ENCODE measurements around the gene ACBD7. TPM values are rescaled to one million over a fixed set of nuclear protein-coding genes. Genes with fewer than 3 reads are reported as not detected.

ACBD7 gene
- total RNA-seq, 4 donors from 2014 or later, result not detected

DNA sequence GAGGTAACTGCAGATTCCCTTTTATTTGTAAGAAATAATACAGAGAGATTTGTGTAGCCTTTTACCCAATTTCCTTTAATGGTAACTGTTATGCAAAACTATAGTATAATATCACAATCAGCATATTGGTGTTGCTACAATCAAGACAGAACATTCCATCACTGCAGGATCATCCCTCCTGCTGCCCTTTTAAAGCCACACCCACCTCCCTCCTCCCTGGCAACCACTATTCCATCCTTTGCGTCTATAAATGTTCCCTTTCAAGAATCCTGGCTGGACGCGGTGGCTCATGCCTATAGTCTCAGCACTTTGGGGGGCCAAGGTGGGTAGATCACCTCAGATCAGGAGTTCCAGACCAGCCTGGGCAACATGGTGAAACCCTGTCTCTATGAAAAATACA, 13.2 kb downstream of the ACBD7 start:
- H3K27ac ChIP-seq, result no peak overlapping the region
- intact Hi-C loops (cut with DNase I; ENCODE audit: low total_unique reads), result no loop called here
- no peaks in the 10 kb centered on the region for H3K4me1 ChIP-seq
- no peaks in the 10 kb centered on the region for H3K36me3 ChIP-seq
- no peaks in the 10 kb centered on the region for H3K27me3 ChIP-seq
- no peak overlapping the region for H3K4me3 ChIP-seq
- in situ Hi-C loops (cut with MboI; ENCODE audit: low pct_ligation_motif_present in 1 of 4, low pct_unique_long_range_greater_than_20kb in 1 of 4, low sequenced_read_pairs in 3 of 4), result no loop called here
- TF ChIP-seq, protein P1, sequence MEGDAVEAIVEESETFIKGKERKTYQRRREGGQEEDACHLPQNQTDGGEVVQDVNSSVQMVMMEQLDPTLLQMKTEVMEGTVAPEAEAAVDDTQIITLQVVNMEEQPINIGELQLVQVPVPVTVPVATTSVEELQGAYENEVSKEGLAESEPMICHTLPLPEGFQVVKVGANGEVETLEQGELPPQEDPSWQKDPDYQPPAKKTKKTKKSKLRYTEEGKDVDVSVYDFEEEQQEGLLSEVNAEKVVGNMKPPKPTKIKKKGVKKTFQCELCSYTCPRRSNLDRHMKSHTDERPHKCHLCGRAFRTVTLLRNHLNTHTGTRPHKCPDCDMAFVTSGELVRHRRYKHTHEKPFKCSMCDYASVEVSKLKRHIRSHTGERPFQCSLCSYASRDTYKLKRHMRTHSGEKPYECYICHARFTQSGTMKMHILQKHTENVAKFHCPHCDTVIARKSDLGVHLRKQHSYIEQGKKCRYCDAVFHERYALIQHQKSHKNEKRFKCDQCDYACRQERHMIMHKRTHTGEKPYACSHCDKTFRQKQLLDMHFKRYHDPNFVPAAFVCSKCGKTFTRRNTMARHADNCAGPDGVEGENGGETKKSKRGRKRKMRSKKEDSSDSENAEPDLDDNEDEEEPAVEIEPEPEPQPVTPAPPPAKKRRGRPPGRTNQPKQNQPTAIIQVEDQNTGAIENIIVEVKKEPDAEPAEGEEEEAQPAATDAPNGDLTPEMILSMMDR (IDR thresholded peaks at IDR 0.05), result no peak
- TF ChIP-seq EP300 (IDR thresholded peaks at IDR 0.05; ENCODE audit: low read depth) (no peak), POLR2AphosphoS5 (IDR thresholded peaks at IDR 0.05) (no peak), POLR2A (IDR thresholded peaks at IDR 0.05) (no peak)
- DNase-seq, result no peak
- 92 to 100% methylated on average over 1 to 3 of the region's 3 CpGs for WGBS, 2 donors (ENCODE audit: low coverage in 1 of 2)
- H3K9me3 ChIP-seq, result no peaks in the 10 kb centered on the region

DNA sequence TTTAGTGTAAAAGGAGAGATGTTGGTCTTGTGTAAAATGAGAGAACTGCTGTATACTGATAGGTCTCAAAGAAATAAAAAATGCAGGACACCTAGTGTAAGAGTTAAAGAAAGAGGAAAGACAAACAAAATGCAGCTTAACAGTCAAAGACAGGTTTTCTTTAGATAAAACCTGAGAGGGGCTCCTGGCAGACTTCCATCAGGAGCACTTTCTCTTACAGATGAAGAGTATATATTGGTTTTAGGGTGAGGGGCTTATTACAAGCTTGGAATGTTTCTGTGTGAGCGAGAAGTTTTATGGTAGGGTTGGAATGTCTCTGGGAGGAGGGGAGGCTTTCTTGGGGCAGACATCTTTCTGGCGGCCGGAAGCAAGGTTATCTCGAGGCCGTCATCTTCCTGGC, 16.2 kb downstream of the ACBD7 start:
- Histone ChIP-seq H3K4me3 (no peak overlapping the region), H3K9me3 (no peaks in the 10 kb centered on the region), H3K27ac (no peak overlapping the region), H3K4me1 (no peaks in the 10 kb centered on the region), H3K27me3 (no peaks in the 10 kb centered on the region), H3K36me3 (no peaks in the 10 kb centered on the region)
- DNase-seq, result no peak
- in situ Hi-C loops (cut with MboI; ENCODE audit: low pct_ligation_motif_present in 1 of 4, low pct_unique_long_range_greater_than_20kb in 1 of 4, low sequenced_read_pairs in 3 of 4) (no loop called here), intact Hi-C loops (cut with DNase I; ENCODE audit: low total_unique reads) (no loop called here)
- 92% methylated on average over 5 of the region's 5 CpGs; no CpG with 5 or more reads in 1 of the 2 donors for WGBS, 2 donors (ENCODE audit: low coverage in 1 of 2)
- TF ChIP-seq, protein P1 (IDR thresholded peaks at IDR 0.05), result no peak
- no peak for TF ChIP-seq EP300 (IDR thresholded peaks at IDR 0.05; ENCODE audit: low read depth)
- TF ChIP-seq POLR2A (IDR thresholded peaks at IDR 0.05), result no peak
- TF ChIP-seq POLR2AphosphoS5 (IDR thresholded peaks at IDR 0.05), result no peak

DNA sequence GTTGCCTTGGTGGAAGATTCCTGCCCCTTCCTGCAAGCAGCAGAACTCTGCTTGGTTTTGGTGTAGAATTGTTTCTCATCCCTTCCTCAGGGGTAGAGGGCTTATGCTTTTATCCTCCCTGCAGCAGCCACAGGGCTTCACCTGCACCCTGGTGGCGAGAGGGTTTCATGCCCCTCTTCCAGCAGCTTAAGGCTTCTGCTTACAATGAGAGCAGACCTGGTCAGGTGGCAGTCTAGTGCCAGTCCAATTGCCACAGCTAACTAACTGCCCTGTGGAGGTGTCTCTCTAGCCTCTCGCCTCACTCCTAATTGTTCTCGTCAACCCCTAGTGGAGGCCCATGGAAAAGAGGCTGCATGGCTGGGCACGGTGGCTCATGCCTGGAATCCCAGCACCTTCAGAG, 19.3 kb downstream of the ACBD7 start:
- H3K4me3 ChIP-seq, result no peak overlapping the region
- in situ Hi-C loops (cut with MboI; ENCODE audit: low pct_ligation_motif_present in 1 of 4, low pct_unique_long_range_greater_than_20kb in 1 of 4, low sequenced_read_pairs in 3 of 4), result no loop called here
- H3K9me3 ChIP-seq, result no peaks in the 10 kb centered on the region
- H3K36me3 ChIP-seq, result no peaks in the 10 kb centered on the region
- H3K27me3 ChIP-seq, result no peaks in the 10 kb centered on the region
- no peak for DNase-seq
- 61 to 70% methylated on average over 2 to 4 of the region's 4 CpGs for WGBS, 2 donors (ENCODE audit: low coverage in 1 of 2)
- no peaks in the 10 kb centered on the region for H3K4me1 ChIP-seq
- TF ChIP-seq, protein P1 (IDR thresholded peaks at IDR 0.05), result no peak
- TF ChIP-seq POLR2A (IDR thresholded peaks at IDR 0.05) (no peak), EP300 (IDR thresholded peaks at IDR 0.05; ENCODE audit: low read depth) (no peak), POLR2AphosphoS5 (IDR thresholded peaks at IDR 0.05) (no peak)
- H3K27ac ChIP-seq, result no peak overlapping the region
- intact Hi-C loops (cut with DNase I; ENCODE audit: low total_unique reads), result no loop called here

DNA sequence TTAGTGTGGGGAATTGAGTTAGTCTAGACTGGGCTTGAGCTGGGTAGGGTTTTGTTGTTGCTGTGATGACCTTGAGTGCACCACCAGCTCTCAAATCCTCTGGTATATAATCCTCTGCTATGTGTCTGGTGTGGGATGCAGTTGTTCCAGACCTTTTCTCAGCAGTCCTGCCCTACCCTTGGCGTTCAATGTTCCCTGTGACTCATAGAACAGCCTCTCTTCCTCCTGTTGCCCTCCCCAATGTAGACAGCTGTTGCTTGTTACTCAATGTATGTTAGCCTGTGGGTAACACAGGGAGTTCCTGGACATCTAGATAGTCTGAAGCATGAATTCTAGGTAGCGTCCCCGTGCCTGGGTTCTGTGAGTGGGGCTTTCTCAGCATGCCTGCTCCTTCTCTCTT, 19.8 kb downstream of the ACBD7 start:
- intact Hi-C loops (cut with DNase I; ENCODE audit: low total_unique reads), result no loop called here
- H3K9me3 ChIP-seq, result no peaks in the 10 kb centered on the region
- 77 to 78% methylated on average over 3 of the region's 3 CpGs for WGBS, 2 donors (ENCODE audit: low coverage in 1 of 2)

More for the DNA sequence above, 19.8 kb downstream of the ACBD7 start:
- TF ChIP-seq, protein P1 (IDR thresholded peaks at IDR 0.05), result no peak
- TF ChIP-seq EP300 (IDR thresholded peaks at IDR 0.05; ENCODE audit: low read depth) (no peak), POLR2A (IDR thresholded peaks at IDR 0.05) (no peak), POLR2AphosphoS5 (IDR thresholded peaks at IDR 0.05) (no peak)
- Histone ChIP-seq H3K27ac (no peak overlapping the region), H3K27me3 (no peaks in the 10 kb centered on the region), H3K36me3 (no peaks in the 10 kb centered on the region), H3K4me1 (no peaks in the 10 kb centered on the region), H3K4me3 (no peak overlapping the region)
- no peak for DNase-seq
- in situ Hi-C loops (cut with MboI; ENCODE audit: low pct_ligation_motif_present in 1 of 4, low pct_unique_long_range_greater_than_20kb in 1 of 4, low sequenced_read_pairs in 3 of 4), result no loop called here
